HK-2 (cell line): ENCODE data around the gene ABHD17C.
"Not testable (repeated sequence)": the region's sequence is repeated elsewhere in the genome, so short reads cannot be mapped to it uniquely, and the experiment has no call there.

Experiments used
- DNase-seq: peaks from one replicate; pipeline ENCODE4 v3.0.0-alpha.2; 2018; ENCODE audit not compliant: unreplicated experiment

Gene ABHD17C

DNA sequence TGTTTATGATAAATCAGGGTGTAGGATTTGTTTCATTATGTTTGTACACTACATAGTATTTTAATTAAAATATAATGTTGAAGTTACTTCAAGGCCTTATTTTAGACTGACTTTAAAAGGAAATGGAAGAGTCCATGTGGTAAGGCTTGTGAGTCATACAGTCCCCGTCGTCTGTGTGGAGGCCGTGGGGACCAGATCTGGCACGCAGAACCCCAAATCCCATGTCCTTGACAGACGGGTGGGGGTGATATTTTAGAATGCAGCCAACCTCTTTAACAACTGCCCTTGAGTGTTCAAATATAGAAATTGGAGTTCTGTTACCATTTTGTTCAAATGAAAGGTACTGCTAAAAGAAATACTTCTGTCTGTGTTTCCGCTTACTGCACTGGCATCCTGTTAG, 35.8 kb downstream of the ABHD17C start:
- DNase-seq: no peak

DNA sequence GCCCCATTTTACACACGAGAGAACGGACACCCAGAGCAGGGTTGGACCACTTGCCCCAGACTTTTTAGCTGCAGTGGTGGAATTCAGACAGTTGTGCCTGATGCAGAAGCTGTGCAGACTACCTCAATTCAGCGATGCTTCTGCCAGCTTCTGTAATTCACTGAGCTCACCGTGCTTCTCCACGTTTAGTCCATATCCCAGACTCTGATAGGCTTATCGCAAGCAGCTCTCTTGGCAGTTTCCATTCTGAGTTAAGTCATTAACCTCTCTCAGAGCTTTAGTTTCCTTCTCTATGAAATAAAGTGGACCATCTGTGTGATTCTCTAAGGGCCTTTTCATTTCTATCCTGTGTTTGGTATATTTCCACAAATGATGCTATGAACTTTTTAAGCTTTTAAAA, 37.1 kb downstream of the ABHD17C start:
- DNase-seq: no peak

DNA sequence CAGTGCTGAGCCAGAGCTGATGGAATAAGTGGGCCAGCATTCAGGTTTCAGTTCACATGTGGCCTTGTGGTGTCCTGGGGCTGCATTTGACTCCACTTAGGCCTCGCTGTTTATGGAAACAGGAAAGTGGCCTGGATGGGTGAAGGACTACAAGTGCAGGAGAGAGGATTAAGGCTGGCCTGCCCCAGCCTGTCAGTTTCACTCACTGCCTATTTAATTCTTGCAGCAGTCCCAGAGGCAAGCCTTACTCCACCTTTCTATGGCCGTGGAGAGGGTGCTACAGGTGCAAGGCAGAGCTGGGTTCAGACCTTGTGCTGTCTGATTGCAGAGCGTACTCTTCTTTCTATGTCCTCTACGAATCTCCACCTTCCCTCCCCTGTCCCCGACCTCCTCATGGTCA, 37.7 kb downstream of the ABHD17C start:
- DNase-seq: no peak

DNA sequence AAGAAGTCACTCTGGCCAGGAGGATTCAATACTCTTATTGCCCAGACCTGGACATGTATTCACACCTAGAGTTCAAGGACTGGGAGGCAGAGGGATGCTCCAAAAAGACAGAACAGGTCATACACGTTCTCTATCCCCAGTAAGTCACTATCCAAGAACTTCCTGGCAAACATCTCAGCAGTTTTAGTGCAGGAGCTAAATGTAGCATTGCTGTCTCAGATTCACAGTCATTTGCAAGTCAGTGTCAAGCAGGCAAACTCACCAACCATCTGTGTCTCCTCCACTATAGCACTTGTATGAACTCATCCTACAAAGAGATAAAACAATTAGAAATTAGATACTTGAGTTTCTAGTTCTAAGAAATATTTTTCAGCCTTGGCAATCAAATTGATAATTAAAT, 38.4 kb downstream of the ABHD17C start:
- no peak for DNase-seq

DNA sequence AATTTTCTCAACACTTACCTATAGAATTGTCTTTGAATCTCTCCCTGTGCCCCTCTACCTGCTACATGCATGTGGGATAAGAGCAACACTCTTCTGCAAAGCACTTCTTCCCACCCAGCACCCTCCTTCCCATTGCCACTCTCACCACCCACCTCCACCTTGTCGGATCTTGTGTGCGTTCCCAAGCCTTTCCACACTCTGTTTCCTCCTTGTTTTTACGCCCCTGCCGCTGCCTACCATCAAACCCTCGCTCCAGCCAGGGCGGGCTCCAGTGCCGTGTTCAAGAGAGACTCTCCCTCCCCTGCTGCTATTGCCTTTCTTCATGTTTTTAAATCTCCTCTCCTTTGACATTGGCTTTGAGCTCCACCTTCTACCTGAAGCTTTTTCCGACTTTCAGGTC, 40.2 kb downstream of the ABHD17C start:
- DNase-seq: no peak

DNA sequence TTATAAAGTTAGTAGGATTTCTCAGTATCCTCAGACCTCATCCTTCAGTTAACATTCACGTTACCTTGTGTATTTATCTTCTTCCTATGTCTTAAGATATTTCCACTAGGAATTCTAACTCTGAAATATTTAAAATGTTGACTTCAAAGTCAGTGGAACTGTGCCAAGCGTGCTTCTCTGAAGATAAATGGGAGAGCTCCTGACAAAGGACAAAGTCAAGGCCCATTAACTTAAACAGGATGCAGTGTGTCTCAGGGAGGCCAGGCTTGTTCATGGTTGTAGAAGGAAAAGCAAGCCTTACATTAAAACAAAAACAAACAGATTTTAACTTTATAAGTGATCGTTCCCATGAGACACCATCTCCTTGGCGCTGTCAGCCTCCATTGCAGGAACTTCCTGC, 41.5 kb downstream of the ABHD17C start:
- no peak for DNase-seq

DNA sequence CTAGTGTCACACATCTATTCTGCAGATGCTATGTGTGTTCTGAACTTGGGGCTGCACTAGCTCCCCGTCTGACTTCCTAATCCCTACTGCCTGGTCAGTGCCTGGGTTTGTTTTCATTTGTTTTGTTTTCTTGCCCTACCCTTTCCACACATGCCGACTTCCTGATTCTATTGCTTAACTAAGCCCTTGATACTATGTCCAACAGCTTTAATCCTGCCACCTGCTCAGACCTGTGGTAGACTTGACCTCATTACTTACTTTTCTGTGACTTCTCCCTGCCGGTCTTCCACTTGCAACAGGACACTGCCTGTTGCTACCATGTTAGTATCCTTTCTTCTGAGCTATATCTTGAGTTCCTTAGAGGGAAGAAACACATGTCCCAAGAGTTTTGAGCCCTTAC, 44.8 kb downstream of the ABHD17C start:
- DNase-seq: no peak

DNA sequence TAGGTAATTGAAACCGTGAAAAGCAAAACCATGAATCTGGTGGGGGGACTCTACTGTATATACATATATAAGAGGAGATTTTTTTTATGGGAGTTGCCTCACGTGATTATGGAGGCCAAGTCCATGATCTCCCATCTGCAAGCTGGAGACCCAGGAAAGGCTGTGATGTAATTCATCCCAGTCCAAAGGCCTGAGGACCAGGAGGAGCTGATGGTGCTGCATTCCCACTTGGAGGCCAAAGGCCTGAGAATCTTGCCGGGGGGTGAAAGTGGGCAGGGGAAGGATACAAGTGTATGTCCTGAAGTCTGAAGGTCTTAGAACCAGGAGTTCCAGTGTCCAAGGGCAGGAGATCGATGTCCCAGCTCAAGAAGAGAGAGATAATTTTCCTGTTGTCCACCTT, 47.0 kb downstream of the ABHD17C start:
- DNase-seq: no peak

DNA sequence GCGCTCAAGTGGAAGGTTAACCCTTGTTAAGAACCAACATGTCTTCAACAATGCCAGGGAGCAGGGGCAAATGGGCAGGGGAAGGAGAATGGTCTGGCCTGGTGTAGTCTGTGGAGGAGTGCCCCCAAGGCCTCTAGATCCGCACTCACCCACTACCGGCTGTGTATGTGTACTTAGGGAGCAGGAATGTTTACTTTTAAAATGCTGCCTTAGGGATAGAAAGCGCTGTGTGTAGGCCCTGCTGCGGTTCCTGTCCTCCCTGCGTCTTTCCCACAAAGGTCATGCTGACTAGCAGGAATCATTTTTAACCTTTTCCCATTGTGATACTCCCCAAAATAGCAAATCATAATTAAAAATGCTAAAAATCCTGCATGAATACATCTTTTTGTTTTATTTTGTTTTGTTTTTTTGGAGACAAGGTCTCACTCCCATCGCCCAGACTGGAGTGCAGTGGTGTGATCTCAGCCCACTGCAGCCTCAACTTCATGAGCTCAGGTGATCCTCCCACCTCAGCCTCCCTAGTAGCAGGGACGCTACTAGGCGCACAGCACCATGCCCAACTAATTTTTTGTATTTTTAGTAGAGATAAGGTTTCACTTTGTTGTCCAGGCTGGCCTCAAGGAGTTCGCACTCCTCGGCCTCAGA, 48.2 kb downstream of the ABHD17C start:
- no peak for DNase-seq

DNA sequence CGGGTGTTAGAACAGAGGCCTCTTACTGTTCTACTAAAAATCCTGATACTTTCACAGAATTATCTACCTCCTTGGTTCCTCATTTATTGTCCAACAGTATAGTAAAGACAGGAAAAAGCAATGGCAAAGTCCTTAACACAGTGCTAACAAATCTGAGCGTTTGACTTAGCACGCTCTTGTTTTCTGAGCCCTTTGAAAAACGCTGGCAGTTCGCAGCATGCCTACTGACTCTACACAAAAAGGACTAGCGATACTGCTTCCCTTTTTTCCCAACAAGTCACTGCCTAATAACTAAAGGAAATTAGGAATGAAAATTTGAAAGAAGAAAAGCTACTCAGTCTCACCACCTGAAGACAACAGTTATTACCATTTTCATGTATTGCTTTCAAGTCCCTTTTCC, 49.3 kb downstream of the ABHD17C start:
- DNase-seq: no peak

DNA sequence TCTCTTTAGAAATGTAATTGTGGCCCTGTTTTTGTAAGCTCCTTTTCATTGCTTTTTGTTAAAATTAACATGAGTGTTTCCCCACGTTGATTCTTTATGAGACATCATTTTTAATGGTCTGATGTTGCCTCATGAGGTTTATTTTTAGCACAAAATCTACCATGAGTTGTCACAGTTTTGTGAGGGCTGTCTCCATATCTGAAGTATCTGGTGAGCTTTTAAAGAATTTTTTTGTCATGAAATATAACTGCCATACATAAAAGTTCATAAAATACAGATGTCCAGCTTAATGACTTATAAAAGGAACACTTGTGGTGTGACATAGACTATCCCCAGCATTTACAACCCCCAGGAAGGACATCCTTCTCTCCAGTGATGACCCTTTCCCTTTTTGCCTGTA, 49.7 kb downstream of the ABHD17C start:
- no peak for DNase-seq

DNA sequence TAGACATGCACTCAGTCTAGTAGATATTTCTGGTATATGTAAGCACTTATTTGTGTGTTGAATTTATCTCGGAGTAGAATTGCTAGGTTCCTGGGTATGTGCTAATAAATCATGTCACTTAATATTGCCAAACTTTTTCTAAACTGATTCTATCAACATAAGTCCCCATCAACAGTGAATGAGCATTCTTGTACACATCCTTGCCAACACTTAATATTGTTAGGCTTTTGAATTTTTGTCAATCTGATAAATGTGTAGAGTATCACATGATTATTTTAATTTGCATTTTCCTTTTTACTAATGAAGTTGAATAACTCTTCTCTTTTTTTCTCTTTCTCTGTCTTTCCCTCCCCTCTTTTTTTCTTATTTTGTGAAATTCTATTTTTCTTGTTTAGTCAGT, 50.8 kb downstream of the ABHD17C start:
- no peak for DNase-seq

DNA sequence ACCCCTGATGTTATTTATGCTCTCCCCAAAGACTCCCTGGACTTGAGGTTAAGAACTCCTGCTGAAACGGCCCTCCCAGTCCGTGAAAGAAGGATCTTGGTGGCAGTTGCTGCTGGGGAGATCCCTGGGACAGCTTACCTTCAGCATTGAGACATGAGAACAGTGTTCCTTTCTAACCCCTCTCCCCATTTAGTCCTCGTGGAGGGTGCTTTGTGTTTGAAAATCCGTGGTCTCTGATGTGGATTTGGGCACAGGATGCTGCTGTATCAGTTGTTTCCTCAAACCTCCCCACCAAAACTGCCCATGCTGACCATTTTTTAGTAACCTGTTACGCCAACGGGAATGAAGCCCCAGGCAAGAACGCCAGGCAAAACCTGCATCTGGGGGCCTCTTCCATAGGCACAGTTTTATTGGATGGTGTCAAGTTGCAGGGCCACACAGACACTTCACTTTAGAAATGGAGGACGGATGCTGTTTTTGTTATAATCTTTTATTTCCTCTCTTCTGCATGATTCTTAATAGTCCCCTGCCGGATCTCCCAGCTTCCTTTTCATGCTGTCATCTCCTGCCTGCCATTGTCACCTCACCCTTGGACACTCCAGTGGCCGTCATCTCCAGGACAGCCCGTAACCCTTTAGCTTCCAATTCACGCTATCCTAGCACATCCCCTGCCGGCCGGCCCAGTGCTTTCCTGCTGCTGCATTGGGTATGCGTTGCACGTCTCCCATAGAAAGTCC, 52.4 kb downstream of the ABHD17C start:
- no peak for DNase-seq

DNA sequence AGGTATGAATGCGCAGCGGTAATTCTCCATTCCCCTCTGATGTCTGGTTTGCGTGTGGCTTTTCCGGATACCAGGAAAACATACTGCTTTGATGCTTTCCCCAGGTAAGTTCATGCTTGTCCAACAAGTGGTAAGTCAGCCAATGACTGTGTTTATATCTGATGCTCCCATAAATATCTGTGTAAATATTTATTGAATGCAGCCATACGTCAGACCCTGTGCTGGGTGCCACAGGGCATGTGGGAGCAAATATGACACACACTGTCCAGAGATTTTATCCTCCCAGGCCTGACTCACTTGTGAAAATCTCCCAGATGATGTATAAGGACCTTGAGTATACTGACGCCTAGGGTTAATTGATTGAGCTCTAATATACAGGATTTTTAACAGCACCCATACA, 54.5 kb downstream of the ABHD17C start:
- DNase-seq: no peak

DNA sequence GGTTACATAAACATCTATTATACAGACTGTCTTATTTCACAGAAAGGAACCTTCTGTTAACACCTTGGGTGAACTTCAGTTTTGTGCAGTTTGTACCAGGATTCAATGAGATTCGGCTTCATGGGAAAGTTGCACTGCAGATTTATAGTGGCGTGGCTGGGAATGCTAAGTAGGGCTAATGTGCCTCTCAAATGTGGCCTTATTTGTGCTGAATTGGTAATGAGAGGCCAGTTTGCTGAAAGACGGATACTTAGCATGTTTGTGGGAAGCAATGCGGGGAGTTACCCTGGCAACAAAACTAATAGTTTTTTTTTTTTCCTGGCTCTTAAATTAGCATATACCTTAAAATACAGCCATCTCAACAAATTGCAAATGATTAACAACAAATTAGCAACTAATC, 55.5 kb downstream of the ABHD17C start:
- no peak for DNase-seq

DNA sequence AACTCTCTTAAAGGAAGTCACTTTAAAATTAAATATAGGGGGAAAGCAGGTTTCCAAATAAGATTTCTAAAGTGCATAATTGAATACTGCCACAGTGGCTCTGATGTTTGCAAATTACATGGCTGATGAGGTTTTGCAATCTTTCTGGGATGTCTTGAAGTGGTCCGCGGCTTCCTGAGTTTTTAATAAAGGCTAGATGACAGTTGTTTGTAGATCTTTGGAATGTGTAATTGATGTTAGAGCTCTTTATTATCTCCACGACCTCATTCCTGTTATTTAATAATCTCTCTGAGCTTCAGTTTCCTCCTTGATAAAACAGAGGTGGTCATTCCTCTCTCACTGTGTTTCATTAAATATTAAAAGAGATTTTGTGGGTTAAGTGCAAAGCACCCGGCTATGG, 57.1 kb downstream of the ABHD17C start:
- DNase-seq: no peak

DNA sequence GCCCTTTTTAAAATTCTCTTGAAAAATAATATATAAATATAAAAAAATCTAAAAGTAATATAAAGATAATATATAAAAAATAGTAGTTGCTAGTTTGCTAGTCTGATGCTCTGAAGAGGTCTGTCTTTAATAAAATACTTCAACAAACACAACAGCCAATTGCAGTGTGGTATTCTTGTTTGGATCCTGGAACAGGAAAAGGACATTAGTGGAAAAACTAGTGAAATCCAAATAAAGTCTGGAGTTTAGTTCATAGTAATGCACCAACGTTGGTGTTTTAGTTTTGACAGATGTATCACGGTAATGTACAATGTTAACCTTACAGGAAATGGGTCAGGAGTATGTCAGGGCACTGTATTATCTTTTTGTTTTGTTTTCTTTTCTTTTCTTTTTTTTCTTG, 58.1 kb downstream of the ABHD17C start:
- DNase-seq: no peak

DNA sequence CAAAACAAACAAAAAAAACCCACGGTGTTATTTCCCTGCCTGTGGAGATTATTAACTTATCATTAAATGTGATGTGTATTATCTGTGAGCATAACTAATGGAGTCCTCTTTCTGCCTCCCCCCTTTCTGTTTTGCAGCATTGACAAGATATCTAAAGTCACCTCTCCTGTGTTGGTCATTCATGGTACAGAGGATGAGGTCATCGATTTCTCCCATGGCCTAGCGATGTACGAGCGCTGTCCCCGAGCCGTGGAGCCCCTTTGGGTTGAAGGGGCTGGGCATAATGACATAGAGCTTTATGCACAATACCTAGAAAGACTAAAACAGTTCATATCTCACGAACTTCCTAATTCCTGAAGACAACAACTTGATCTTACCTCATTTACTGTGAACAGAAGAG, 58.9 kb downstream of the ABHD17C start:
- no peak for DNase-seq

DNA sequence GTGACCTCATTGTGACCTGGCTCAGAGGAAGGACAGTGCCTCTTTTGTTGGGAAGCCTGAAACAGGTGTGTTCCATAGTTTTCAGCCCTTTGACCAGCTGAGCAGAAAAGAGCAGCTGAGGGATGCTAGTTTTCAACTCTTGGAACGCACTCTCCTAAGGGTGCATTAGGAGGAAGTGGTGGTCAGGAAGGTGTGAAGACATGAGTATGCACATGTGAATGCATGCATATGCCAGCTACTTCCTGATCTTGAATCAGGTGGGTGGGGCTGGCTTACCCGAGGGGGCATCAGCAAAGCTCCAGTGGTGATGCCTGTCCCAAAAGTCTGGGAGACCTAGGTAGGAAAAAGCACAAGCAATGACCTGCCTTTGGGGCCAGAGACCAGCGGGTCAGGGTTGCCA, 60.8 kb downstream of the ABHD17C start:
- no peak for DNase-seq

DNA sequence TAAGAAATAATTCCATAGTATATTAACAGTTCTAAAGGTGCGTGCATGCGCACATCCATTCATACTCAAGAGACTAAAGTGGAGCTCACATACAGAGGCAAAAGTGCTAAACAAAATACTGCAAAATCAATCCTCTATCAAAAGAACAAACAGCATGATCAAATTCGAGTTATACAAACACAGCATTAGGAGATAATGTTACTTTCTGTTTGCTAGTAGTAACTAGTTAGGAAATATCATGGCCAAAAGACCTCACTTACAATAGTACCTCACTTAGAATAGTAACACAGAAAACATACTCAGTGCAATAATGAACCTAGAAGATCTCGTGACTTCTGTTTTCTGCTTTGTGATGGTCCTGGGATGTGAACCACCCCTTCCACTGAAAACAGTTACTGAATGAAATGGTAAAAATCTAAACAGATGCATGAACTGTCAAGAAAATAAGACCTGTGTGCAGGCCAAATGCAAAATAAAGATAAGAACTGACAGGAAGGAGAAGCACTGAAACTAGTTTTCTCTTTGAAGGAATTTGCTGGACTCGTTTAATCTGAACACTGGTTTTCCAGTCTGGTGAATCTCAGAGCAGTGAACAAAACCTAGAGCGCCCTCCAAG, 63.1 kb downstream of the ABHD17C start:
- DNase-seq: no peak

DNA sequence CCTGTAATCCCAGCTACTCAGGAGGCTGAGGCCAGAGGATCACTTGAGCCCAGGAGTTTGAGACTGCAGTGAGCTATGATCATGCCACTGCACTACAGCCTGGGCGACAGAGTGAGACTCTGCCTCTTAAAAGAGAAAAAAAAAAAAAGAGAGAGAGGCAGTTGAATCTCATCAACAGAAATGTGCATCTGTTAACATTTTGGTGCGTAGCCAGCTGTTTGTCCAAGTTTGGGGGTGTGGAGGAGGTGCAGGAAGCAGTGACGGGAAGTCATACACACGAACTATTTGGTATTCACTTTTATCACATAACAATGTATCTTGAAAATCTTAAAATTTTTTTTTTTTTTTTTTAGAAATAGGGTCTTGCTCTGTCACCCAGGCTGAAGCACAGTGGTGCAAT, 65.8 kb downstream of the ABHD17C start:
- DNase-seq: no peak

DNA sequence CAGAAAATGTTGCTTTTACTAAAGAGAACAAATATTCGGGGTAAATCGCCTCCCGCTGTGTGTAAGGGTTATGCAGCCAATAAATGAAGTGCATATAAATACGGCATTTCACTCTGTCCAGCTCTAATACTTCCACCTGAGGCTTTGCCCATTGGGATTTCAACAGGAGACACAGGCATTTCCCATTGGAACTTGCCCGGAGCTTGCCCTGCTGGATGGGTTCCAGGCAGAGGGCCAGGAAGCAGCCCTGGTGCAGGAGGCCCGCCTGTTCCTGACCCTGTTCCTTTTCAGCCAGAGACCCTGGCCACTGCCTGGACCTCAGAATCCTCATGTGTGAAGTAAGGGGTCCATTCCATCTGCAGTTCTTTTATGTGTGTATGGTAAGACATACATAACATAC, 66.6 kb downstream of the ABHD17C start:
- no peak for DNase-seq

DNA sequence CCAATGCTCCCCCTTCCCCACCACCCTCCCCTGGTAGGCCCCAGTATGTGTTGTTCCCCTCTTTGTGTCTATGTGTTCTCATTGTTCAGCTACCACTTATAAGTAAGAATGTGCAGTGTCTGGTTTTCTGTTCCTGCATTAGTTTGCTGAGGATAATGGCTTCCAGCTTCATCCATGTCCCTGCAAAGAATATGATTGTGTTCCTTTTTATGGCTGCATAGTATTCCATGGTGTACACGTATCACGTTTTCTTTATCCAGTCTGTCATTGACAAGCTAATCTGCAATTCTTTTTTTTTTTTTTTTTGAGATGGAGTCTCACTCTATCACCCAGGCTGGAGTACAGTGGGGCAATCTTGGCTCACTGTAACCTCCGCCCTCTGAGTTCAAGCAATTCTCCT, 68.1 kb downstream of the ABHD17C start:
- DNase-seq: not testable (repeated sequence)

DNA sequence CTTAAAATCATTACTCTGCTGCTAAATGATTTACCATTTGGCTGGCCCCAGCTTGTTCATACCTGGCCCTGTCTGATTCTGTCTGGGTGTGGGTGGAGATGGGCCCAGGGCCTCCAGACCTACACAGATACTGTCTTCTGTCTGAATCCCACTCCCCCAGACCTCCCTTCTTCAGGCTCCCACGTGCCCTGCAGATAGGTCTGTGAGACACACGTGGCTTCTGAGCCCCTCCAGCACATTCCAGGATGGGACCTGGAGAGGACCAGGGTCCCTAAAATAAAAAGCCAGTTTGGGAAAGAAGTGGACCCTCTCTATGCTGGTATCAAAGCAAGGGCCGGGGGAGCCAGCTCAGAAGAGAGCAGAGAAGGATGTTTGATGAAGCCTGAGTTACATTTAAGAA, 69.4 kb downstream of the ABHD17C start:
- DNase-seq: no peak
